ENCODE results near the gene ENPP6. TPM values are rescaled to one million over a fixed set of nuclear protein-coding genes. Genes with fewer than 3 reads are reported as not detected.

The ENPP6 gene
- under 1 TPM; 0.05 to 0.08 TPM for total RNA-seq
- polyA plus RNA-seq, result under 1 TPM in 1 of 2 donors, not detected in 1; 0.05 TPM

- Histone ChIP-seq H3K4me3 (ENCODE audit: low read depth in 1 of 3, low read length in 3 of 3) (no peak within 1 kb of the TSS), H3K27ac (ENCODE audit: low read depth in 1 of 2, low read length in 2 of 2) (no peak within 1 kb of the TSS), H3K9ac (ENCODE audit: low read depth in 1 of 2, low read length in 2 of 2) (no peak within 1 kb of the TSS), H3K9me3 (ENCODE audit: control insufficient read depth in 4 of 4, low read length in 3 of 4) (no peaks in the 10 kb centered on the region), H3K27me3 (ENCODE audit: control insufficient read depth in 4 of 4, insufficient read depth in 4 of 4, low read length in 3 of 4) (no peaks in the 10 kb centered on the region), H3K4me1 (ENCODE audit: control insufficient read depth in 4 of 4, insufficient read depth in 4 of 4, low read length in 3 of 4) (no peaks in the 10 kb centered on the region), H3K36me3 (ENCODE audit: control insufficient read depth in 4 of 4, insufficient read depth in 3 of 4, low read depth in 1 of 4, low read length in 3 of 4) (no peaks in the 10 kb centered on the region)
- TF ChIP-seq YY1 (IDR thresholded peaks at IDR 0.05) (no peak), TAF1 (conservative IDR thresholded peaks at IDR 0.05) (no peak), CTCF (IDR thresholded peaks at IDR 0.05; ENCODE audit: low read depth, low read length, missing input control) (no peak), SP1 (IDR thresholded peaks at IDR 0.05) (no peak), HNF4A (conservative IDR thresholded peaks at IDR 0.05) (no peak), EGR1 (IDR thresholded peaks at IDR 0.05; ENCODE audit: low read depth in 2 of 2) (no peak), JUND (IDR thresholded peaks at IDR 0.05) (no peak), ATF3 (IDR thresholded peaks at IDR 0.05) (no peak), RXRA (IDR thresholded peaks at IDR 0.05) (no peak), GABPA (IDR thresholded peaks at IDR 0.05 in 1 of 2, conservative IDR thresholded peaks at IDR 0.05 in 1 of 2) (no peak), HNF4G (IDR thresholded peaks at IDR 0.05) (no peak), FOXA1 (IDR thresholded peaks at IDR 0.05) (no peak), MAX (IDR thresholded peaks at IDR 0.05) (no peak), RAD21 (IDR thresholded peaks at IDR 0.05) (no peak), FOXA2 (IDR thresholded peaks at IDR 0.05) (no peak), NR2F2 (IDR thresholded peaks at IDR 0.05) (no peak)
- TF ChIP-seq, protein P1, sequence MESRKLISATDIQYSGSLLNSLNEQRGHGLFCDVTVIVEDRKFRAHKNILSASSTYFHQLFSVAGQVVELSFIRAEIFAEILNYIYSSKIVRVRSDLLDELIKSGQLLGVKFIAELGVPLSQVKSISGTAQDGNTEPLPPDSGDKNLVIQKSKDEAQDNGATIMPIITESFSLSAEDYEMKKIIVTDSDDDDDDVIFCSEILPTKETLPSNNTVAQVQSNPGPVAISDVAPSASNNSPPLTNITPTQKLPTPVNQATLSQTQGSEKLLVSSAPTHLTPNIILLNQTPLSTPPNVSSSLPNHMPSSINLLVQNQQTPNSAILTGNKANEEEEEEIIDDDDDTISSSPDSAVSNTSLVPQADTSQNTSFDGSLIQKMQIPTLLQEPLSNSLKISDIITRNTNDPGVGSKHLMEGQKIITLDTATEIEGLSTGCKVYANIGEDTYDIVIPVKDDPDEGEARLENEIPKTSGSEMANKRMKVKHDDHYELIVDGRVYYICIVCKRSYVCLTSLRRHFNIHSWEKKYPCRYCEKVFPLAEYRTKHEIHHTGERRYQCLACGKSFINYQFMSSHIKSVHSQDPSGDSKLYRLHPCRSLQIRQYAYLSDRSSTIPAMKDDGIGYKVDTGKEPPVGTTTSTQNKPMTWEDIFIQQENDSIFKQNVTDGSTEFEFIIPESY (IDR thresholded peaks at IDR 0.05), result no peak
- TF ChIP-seq, protein P2, sequence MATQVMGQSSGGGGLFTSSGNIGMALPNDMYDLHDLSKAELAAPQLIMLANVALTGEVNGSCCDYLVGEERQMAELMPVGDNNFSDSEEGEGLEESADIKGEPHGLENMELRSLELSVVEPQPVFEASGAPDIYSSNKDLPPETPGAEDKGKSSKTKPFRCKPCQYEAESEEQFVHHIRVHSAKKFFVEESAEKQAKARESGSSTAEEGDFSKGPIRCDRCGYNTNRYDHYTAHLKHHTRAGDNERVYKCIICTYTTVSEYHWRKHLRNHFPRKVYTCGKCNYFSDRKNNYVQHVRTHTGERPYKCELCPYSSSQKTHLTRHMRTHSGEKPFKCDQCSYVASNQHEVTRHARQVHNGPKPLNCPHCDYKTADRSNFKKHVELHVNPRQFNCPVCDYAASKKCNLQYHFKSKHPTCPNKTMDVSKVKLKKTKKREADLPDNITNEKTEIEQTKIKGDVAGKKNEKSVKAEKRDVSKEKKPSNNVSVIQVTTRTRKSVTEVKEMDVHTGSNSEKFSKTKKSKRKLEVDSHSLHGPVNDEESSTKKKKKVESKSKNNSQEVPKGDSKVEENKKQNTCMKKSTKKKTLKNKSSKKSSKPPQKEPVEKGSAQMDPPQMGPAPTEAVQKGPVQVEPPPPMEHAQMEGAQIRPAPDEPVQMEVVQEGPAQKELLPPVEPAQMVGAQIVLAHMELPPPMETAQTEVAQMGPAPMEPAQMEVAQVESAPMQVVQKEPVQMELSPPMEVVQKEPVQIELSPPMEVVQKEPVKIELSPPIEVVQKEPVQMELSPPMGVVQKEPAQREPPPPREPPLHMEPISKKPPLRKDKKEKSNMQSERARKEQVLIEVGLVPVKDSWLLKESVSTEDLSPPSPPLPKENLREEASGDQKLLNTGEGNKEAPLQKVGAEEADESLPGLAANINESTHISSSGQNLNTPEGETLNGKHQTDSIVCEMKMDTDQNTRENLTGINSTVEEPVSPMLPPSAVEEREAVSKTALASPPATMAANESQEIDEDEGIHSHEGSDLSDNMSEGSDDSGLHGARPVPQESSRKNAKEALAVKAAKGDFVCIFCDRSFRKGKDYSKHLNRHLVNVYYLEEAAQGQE (IDR thresholded peaks at IDR 0.05), result no peak
- no peak for DNase-seq (ENCODE audit: low spot score)
- WGBS, result 63% methylated on average over 8 of the region's 8 CpGs
These were observed at the start of gene ENPP6 for GRCh38 chr4:184217634-184218033. Gene ENPP6 (minus strand): TSS chr4:184217873. CDS start chr4:184217819, 54 bp downstream.
